IPS-18c (cell line): ENCODE results near the gene STX3.

ENCODE experiments used
- H3K4me3 ChIP-seq: 2 replicates; pipeline ENCODE4 v1.7.0; 2013; ENCODE audit warnings: low read depth, mild to moderate bottlenecking, low read length, moderate library complexity; ENCODE audit not compliant: insufficient read depth
- H3K9me3 ChIP-seq: one replicate; pipeline ENCODE4 v1.6.1; 2013; ENCODE audit warnings: mild to moderate bottlenecking, low read length, moderate library complexity; ENCODE audit not compliant: control insufficient read depth, insufficient read depth

Gene STX3

GRCh38 chr11:59754859-59755700 is at the start of gene STX3:
Gene STX3, plus strand, starts transcription at chr11:59755376. Its CDS starts 230 bp downstream, at chr11:59755606.
- Histone ChIP-seq H3K4me3 (peak within 1 kb of the TSS; percentile 87), H3K9me3 (no peaks in the 10 kb centered on the region)

- no peak overlapping the region for H3K4me3 ChIP-seq
- no peaks in the 10 kb centered on the region for H3K9me3 ChIP-seq
Observed at GRCh38 chr11:59706518-59707285, 48.5 kb upstream of the STX3 start.

- no peaks in the 10 kb centered on the region for H3K9me3 ChIP-seq
- no peak overlapping the region for H3K4me3 ChIP-seq
Observed at GRCh38 chr11:59707371-59707770, 47.8 kb upstream of the STX3 start.

GRCh38 chr11:59708537-59708936 is 46.6 kb upstream of the STX3 start:
- H3K4me3 ChIP-seq = no peak overlapping the region

GRCh38 chr11:59710136-59710847 is 44.9 kb upstream of the STX3 start:
- no peaks in the 10 kb centered on the region for H3K9me3 ChIP-seq
- H3K4me3 ChIP-seq = no peak overlapping the region

More at GRCh38 chr11:59708537-59708936, 46.6 kb upstream of the STX3 start:
- H3K9me3 ChIP-seq = no peaks in the 10 kb centered on the region

- no peak within 1 kb of the TSS for H3K4me3 ChIP-seq
- H3K9me3 ChIP-seq = no peaks in the 10 kb centered on the region
Observed at GRCh38 chr11:59713745-59714144, 41.4 kb upstream of the STX3 start, which contains the start of gene OR10V1. Gene OR10V1, minus strand, starts transcription at chr11:59713845. Its CDS starts 0 bp downstream, at chr11:59713845.

GRCh38 chr11:59716051-59716450 is 39.1 kb upstream of the STX3 start:
- no peak overlapping the region for H3K4me3 ChIP-seq
- no peaks in the 10 kb centered on the region for H3K9me3 ChIP-seq

GRCh38 chr11:59719556-59719955 is 35.6 kb upstream of the STX3 start:
- Histone ChIP-seq H3K4me3 (no peak overlapping the region), H3K9me3 (no peaks in the 10 kb centered on the region)

- H3K4me3 ChIP-seq = no peak overlapping the region
- no peaks in the 10 kb centered on the region for H3K9me3 ChIP-seq
Observed at GRCh38 chr11:59724066-59724465, 31.1 kb upstream of the STX3 start.

- Histone ChIP-seq H3K4me3 (no peak overlapping the region), H3K9me3 (no peaks in the 10 kb centered on the region)
Observed at GRCh38 chr11:59727426-59727825, 27.8 kb upstream of the STX3 start.

- Histone ChIP-seq H3K9me3 (no peaks in the 10 kb centered on the region), H3K4me3 (no peak overlapping the region)
Observed at GRCh38 chr11:59728154-59728553, 27.0 kb upstream of the STX3 start.

GRCh38 chr11:59728913-59729312 is 26.3 kb upstream of the STX3 start:
- H3K9me3 ChIP-seq = no peaks in the 10 kb centered on the region
- no peak overlapping the region for H3K4me3 ChIP-seq

- no peak overlapping the region for H3K4me3 ChIP-seq
Observed at GRCh38 chr11:59729834-59730233, 25.3 kb upstream of the STX3 start.

GRCh38 chr11:59730896-59731565 is 24.1 kb upstream of the STX3 start:
- Histone ChIP-seq H3K9me3 (no peaks in the 10 kb centered on the region), H3K4me3 (no peak overlapping the region)

More at GRCh38 chr11:59729834-59730233, 25.3 kb upstream of the STX3 start:
- H3K9me3 ChIP-seq = no peaks in the 10 kb centered on the region

- Histone ChIP-seq H3K9me3 (peaks cover 4% of the 10 kb centered on the region), H3K4me3 (no peak overlapping the region)
Observed at GRCh38 chr11:59746111-59746510, 9.1 kb upstream of the STX3 start.

- no peaks in the 10 kb centered on the region for H3K9me3 ChIP-seq
- H3K4me3 ChIP-seq = peak overlapping the region; percentile 87
Observed at GRCh38 chr11:59753650-59754493, 1.3 kb upstream of the STX3 start.
